Fibroblast of pulmonary artery (primary cell): ENCODE measurements around the gene PACSIN1.

ENCODE experiments used
- DNase-seq: peaks from one replicate; pipeline ENCODE4 v3.0.0-alpha.2; 2010; ENCODE audit warnings: low read depth
- H3K4me3 ChIP-seq: replicated peaks from 2 replicates; pipeline ENCODE4 v1.5.1; 2011; ENCODE audit warnings: low read depth, mild to moderate bottlenecking, control low read depth, low read length, moderate library complexity
- TF ChIP-seq, protein P1 (sequence below): IDR thresholded peaks from 2 replicates; pipeline ENCODE4 v1.5.1; 2011; ENCODE audit warnings: mild to moderate bottlenecking, control low read depth, low read length, inconsistent platforms; ENCODE audit errors: missing control alignments

PACSIN1 gene

DNA sequence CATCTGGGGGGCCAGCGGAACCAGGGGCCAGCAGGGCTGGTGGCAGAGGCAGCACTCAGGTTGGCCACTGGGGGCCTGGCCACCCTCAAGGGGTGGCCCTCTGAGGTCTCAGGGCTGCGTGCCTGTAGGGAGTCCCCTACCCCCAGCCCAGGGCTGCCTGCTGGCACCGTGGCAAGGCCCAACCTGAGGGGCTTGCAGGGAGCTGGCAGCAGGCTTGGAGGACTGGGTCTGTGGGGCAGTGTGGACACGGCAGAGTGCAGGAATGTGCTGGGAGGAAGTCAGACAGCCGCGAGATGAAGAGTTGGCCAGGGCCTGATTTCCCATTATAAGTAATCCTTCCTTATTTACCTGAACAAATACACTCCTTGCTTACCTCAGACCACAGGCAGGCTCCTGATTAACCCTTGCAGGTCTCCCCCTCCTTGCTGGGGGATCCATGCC is 90.2 kb downstream of the PACSIN1 start, which contains the start of gene SPDEF:
SPDEF (minus strand) TSS at position 299 of the 441 bp plus-strand sequence. CDS start 11,874 bp downstream, outside the sequence.
- TF ChIP-seq, protein P1, sequence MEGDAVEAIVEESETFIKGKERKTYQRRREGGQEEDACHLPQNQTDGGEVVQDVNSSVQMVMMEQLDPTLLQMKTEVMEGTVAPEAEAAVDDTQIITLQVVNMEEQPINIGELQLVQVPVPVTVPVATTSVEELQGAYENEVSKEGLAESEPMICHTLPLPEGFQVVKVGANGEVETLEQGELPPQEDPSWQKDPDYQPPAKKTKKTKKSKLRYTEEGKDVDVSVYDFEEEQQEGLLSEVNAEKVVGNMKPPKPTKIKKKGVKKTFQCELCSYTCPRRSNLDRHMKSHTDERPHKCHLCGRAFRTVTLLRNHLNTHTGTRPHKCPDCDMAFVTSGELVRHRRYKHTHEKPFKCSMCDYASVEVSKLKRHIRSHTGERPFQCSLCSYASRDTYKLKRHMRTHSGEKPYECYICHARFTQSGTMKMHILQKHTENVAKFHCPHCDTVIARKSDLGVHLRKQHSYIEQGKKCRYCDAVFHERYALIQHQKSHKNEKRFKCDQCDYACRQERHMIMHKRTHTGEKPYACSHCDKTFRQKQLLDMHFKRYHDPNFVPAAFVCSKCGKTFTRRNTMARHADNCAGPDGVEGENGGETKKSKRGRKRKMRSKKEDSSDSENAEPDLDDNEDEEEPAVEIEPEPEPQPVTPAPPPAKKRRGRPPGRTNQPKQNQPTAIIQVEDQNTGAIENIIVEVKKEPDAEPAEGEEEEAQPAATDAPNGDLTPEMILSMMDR, result no peak

DNA sequence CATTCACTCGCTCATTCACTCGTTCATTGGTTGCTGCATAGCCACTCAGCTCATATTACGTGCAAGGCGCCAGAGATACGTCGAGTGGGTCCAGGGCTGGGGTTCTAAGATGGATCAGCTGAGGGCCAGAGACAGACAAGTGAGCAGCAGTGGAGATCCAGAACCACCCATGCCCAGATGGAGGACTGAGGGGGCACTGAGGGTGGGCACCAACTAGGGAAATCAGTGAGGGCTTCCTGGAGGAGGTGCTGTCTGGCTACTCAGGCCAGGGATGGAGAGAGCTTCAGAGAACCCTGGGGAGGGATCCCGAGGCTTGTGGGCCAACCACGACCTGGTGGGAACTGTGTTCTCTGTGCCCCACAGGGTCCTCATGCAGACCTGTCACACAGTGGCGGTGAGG is 90.6 kb downstream of the PACSIN1 start:
- TF ChIP-seq, protein P1, result no peak
- H3K4me3 ChIP-seq, result no peak overlapping the region
- no peak for DNase-seq

More for the DNA sequence above, 90.2 kb downstream of the PACSIN1 start, which contains the start of gene SPDEF:
- no peak for DNase-seq
- no peak within 1 kb of the TSS for H3K4me3 ChIP-seq

DNA sequence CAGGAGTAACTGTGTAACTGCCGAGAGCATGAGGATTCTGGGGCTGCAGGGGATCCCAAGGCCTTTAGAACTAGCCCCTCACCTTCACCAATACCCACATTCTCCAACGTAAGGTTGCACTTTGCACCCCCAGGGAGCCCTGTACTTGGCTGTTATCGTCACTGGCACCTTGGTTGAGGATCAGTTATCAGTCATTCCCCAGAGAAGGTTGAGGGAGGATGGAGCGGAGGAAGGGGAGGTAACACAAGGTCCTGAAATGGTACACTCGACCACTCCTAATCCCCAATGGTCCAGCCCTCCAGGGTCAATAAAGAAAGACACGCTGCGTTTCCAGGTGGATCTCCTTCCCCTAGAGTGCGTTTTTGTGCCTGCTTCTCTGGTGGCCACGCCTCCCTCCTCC is 91.4 kb downstream of the PACSIN1 start:
- no peak for DNase-seq
- H3K4me3 ChIP-seq, result no peak overlapping the region
- TF ChIP-seq, protein P1, result no peak

DNA sequence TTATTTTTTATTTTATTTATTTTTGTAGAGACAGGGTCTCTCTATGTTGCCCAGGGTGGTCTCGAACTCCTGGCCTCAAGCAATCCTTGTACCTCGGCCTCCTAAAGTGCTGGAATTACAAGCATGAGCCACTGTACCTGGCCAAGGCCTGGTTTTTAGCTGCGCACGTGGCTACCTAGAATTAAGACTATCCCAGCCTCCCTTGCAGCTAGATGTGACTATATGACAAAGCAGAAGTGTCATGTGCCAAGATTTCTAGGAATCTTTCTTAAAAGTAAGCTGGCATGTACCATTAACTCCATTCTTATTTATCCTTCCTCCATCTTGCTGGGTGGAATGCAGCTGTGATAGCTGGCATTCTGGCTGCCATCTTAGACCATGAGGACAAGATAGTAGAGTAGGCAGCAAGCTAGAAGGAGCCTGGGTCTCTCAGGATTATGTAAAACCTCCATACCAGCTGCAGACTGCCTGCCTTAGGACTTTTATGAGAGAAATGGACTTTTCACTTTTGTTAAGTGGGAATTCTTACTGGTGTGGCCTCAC is 92.4 kb downstream of the PACSIN1 start:
- no peak for DNase-seq
- no peak overlapping the region for H3K4me3 ChIP-seq
- TF ChIP-seq, protein P1, result no peak

DNA sequence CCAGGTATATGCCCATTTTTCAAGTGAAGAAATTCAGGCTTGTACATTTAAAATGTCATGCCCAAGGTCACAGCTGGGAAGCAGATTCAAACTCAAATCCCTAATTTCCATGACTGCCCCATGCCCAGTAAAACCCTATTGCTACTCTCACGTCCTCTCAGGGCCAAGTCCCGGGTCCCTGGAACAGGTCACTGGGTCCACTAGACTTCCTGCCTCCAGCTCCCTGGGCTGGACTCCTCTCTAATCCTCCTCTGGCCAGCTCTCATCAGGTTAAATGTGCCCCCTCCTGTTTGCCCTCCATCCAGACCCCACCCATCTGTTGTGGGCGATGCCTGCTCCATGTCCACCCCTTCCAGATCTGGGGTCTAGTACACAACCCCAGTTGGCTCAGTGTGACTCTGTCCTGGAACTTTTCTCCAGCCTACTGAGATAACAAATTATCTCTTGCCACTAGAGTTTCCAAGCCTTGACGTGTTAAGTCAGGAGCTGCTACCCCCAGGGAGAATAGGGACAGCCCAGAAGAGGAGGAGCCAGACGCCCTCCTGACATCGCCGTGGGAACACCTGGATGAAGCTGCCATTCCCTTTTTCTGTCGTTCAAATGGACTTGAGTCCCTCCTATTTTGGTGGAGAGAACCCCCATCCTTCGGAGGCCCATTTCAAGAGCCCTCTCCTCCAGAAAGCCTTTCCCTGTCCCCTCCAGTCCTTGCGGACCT is 93.9 kb downstream of the PACSIN1 start:
- no peak for DNase-seq
- TF ChIP-seq, protein P1, result no peak

DNA sequence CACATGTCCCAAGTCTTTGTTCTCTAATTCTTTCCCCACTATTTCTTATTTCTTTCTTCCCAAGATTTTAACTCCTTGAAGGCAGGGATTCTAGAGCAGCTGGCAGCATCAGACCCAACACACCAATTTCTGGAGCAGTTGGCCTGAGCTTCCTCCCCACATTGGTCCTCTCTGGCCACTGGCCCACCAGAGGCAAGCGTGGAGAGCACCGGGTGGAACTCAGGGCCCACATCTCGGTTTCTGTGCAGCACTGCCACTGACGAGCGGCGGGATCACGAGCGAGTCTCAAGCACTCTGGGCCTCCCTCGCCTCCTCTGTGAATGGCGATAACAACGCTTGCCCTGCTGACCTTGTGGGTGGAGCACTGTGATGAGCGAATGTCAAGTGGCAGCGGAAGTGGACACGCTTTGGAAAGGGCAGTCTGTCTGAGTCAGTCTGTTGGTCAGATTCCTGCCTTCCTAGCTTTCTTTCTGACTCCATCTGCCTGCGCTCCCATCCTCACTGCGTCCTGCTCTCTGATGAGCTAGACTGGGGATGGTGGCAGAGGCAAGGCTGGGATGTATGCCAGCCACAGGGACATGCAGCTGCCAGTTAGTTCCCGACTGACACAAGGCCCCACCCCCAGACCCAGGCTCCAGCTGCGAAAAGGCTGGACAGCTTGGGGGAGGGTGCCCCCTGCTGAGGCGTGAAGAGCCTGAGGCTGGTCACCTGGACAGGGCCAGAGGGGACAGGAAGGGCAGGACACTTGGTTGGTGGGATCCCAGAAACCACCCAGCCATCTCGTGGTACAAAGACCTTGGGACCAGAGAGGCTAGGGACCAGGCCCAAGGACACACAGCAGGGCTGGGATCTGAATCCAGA is 94.7 kb downstream of the PACSIN1 start:
- TF ChIP-seq, protein P1, result no peak
- no peak overlapping the region for H3K4me3 ChIP-seq
- peak; percentile 35 for DNase-seq

More for the DNA sequence above, 93.9 kb downstream of the PACSIN1 start:
- no peak overlapping the region for H3K4me3 ChIP-seq
